B cell (primary cell): Measurements from ENCODE around the gene EYS. TPM values are rescaled to one million over a fixed set of nuclear protein-coding genes. Genes with fewer than 3 reads are reported as not detected.

Experiments used
- ATAC-seq: fragments of 200-7000 bp; cut with Tn5 transposase; one replicate; pipeline ENCODE4 v1.10.0; 2021; ENCODE audit warnings: low read depth, mild to moderate bottlenecking, moderate number of reproducible peaks, moderate library complexity
- CTCF ChIA-PET: fragments of 350-600 bp; sonication (Branson Sonifier 250); formaldehyde crosslinking; loops from one replicate; lab custom pipeline; 2021; ENCODE audit warnings: antibody characterized with exemption, inconsistent platforms; lab: Charles Lee
- POLR2A ChIA-PET: fragments of 350-600 bp; sonication (Branson Sonifier 250); formaldehyde crosslinking; loops from one replicate; lab custom pipeline; 2021; ENCODE audit warnings: antibody characterized with exemption; lab: Charles Lee
- DNase-seq: peaks from one replicate; pipeline ENCODE4 v3.0.0; 2013
- H2AFZ ChIP-seq: 2 replicates; pipeline ENCODE4 v1.6.1; 2012; ENCODE audit warnings: mild to moderate bottlenecking, low read depth, low read length; ENCODE audit not compliant: insufficient read depth, poor library complexity, severe bottlenecking
- H3K27ac ChIP-seq, 2 donors: 1 replicate in 1 of 2; 2 replicates in 1 of 2; pipeline ENCODE4 v1.5.1; 2012 to 2013; ENCODE audit warnings: low read length in 2 of 2, mild to moderate bottlenecking in 2 of 2, moderate library complexity in 1 of 2
- H3K27me3 ChIP-seq, 4 experiments: fragments of 200-600 bp in 1 of 4; sonication (generic) in 1 of 4; replicated peaks in 1 of 4; 1 replicate in 2 of 4; 2 replicates in 2 of 4; pipeline versions ENCODE4 v1.6.1 to v1.7.0; 2013 to 2016; ENCODE audit warnings: low read length in 3 of 4, mild to moderate bottlenecking in 2 of 4, mixed read lengths in 1 of 4, moderate library complexity in 1 of 4; ENCODE audit not compliant: insufficient read depth in 4 of 4, control insufficient read depth in 3 of 4; ENCODE audit errors: control extremely low read depth in 1 of 4
- H3K36me3 ChIP-seq, 2 experiments: replicated peaks in 1 of 2; 1 replicate in 1 of 2; 2 replicates in 1 of 2; pipeline versions ENCODE4 v1.6.1 to v1.7.1; 2013; ENCODE audit warnings: low read length in 1 of 2; ENCODE audit not compliant: insufficient read depth in 2 of 2, control insufficient read depth in 1 of 2; ENCODE audit errors: control extremely low read depth in 1 of 2, extremely low read depth in 1 of 2
- H3K4me1 ChIP-seq, 2 donors: fragments of 200-600 bp in 1 of 2; sonication (generic) in 1 of 2; 1 replicate in 1 of 2; 2 replicates in 1 of 2; pipeline versions ENCODE4 v1.5.1 to v1.6.1; 2013 to 2017; ENCODE audit warnings: low read length in 2 of 2; ENCODE audit not compliant: control insufficient read depth in 2 of 2, insufficient read depth in 2 of 2
- H3K4me2 ChIP-seq: replicated peaks from 2 replicates; pipeline ENCODE3; 2012; ENCODE audit warnings: mild to moderate bottlenecking, low read depth, low read length; ENCODE audit not compliant: poor library complexity, severe bottlenecking
- H3K4me3 ChIP-seq, 5 experiments: fragments of 200-600 bp in 1 of 5; sonication (generic) in 1 of 5; 1 replicate in 3 of 5; 2 replicates in 2 of 5; pipeline versions ENCODE4 v1.5.1 to v1.7.0; 2011 to 2016; ENCODE audit warnings: low read length in 4 of 5, mild to moderate bottlenecking in 4 of 5, low read depth in 2 of 5, control low read depth in 1 of 5, moderate library complexity in 1 of 5; ENCODE audit not compliant: insufficient read depth in 1 of 5; ENCODE audit errors: control extremely low read depth in 1 of 5, extremely low read depth in 1 of 5
- H3K79me2 ChIP-seq: fragments of 200-600 bp; sonication (generic); one replicate; pipeline ENCODE4 v1.6.0; 2016; ENCODE audit warnings: low read length; ENCODE audit not compliant: control insufficient read depth, insufficient read depth
- H3K9ac ChIP-seq: fragments of 200-600 bp; sonication (generic); 2 replicates; pipeline ENCODE4 v1.6.1; 2017; ENCODE audit warnings: mild to moderate bottlenecking, low read length, moderate library complexity
- H3K9me3 ChIP-seq, 3 donors: one replicate each; pipeline versions ENCODE4 v1.6.1 to v1.7.1; 2013; ENCODE audit warnings: low read length in 2 of 3; ENCODE audit not compliant: control insufficient read depth in 2 of 3, insufficient read depth in 1 of 3; ENCODE audit errors: control extremely low read depth in 1 of 3
- H4K20me1 ChIP-seq: 2 replicates; pipeline ENCODE4 v1.6.0; 2012; ENCODE audit warnings: mild to moderate bottlenecking, low read length; ENCODE audit not compliant: insufficient read depth, control insufficient read depth, poor library complexity, severe bottlenecking
- H3K27ac Mint-ChIP-seq: one replicate; pipeline ENCODE4 v1.8.0; 2021; ENCODE audit warnings: mixed read lengths
- H3K27me3 Mint-ChIP-seq: one replicate; pipeline ENCODE4 v1.8.0; 2021; ENCODE audit warnings: mixed read lengths
- H3K4me1 Mint-ChIP-seq: one replicate; pipeline ENCODE4 v1.8.0; 2021; ENCODE audit warnings: mixed read lengths
- H3K4me3 Mint-ChIP-seq: one replicate; pipeline ENCODE4 v1.8.0; 2021; ENCODE audit warnings: mixed read lengths
- H3K9me3 Mint-ChIP-seq: one replicate; pipeline ENCODE4 v1.8.0; 2022; ENCODE audit warnings: mixed read lengths; ENCODE audit not compliant: insufficient read depth
- EZH2 ChIP-seq: IDR thresholded peaks from 2 replicates; pipeline ENCODE4 v1.6.1; 2012; ENCODE audit warnings: borderline replicate concordance, low read depth, mild to moderate bottlenecking, moderate library complexity, low read length; ENCODE audit not compliant: insufficient read depth, poor library complexity, severe bottlenecking
- WGBS: methylation state at CpG from one replicate; pipeline ENCODE4 v1.1.5; 2013; ENCODE audit warnings: missing lambda C conversion rate; ENCODE audit not compliant: insufficient coverage; 5-methylcytosine and 5-hydroxymethylcytosine counted together
- intact Hi-C: fragments of 100-400 bp; cut with micrococcal nuclease; formaldehyde crosslinking; loops from one replicate; pipeline ENCODE4 v1.10.0; 2022
- polyA plus RNA-seq: library from polyadenylated mRNA; depleted of rRNA; stranded (reverse); fragments of >200 nt; gene quantifications from 2 replicates; pipeline ENCODE4 v1.2.3, GENCODE V29; 2012
- total RNA-seq, 2 donors: library from RNA; stranded (reverse); fragments of 120-200 nt in 1 of 2; gene quantifications; 1 replicate in 1 of 2; 2 replicates in 1 of 2; pipeline versions ENCODE4 v1.2.3 to v1.2.4, GENCODE V29; 2013 to 2022
- TF ChIP-seq, protein P1 (sequence below): fragments of 200-600 bp; IDR thresholded peaks from one replicate; pipeline ENCODE4 v1.8.0; 2022; ENCODE audit warnings: antibody characterized with exemption, mild to moderate bottlenecking

The EYS gene
- total and polyA plus RNA-seq, 2 donors (not counting 1 experiment from before 2014, with no cell fraction given) = not detected

DNA sequence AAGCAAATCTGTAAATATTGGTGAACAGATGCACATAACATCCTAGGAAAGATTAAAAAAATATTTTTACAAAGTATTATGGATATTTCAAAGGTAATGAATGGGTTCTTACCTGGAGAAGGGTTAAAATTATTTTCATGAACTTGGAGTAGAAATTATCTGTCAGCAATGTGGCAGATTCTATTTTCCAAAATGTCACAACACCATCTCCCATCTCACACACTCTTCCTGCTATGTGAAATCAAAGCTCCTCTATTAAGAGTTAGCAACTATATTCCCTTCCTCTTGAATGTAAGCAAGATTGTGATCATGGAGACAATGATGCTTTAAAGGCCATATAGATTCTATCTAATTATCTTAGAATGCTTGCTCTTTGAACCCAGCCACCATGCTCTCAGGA lies 304.5 kb downstream of the EYS start:
- no peak for DNase-seq
- TF ChIP-seq EZH2 = no peak
- TF ChIP-seq, protein P1, sequence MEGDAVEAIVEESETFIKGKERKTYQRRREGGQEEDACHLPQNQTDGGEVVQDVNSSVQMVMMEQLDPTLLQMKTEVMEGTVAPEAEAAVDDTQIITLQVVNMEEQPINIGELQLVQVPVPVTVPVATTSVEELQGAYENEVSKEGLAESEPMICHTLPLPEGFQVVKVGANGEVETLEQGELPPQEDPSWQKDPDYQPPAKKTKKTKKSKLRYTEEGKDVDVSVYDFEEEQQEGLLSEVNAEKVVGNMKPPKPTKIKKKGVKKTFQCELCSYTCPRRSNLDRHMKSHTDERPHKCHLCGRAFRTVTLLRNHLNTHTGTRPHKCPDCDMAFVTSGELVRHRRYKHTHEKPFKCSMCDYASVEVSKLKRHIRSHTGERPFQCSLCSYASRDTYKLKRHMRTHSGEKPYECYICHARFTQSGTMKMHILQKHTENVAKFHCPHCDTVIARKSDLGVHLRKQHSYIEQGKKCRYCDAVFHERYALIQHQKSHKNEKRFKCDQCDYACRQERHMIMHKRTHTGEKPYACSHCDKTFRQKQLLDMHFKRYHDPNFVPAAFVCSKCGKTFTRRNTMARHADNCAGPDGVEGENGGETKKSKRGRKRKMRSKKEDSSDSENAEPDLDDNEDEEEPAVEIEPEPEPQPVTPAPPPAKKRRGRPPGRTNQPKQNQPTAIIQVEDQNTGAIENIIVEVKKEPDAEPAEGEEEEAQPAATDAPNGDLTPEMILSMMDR = no peak
- Histone ChIP-seq H3K79me2 (no peaks in the 10 kb centered on the region), H4K20me1 (no peaks in the 10 kb centered on the region), H3K27me3 (no peaks in the 10 kb centered on the region), H3K27ac (no peak overlapping the region), H3K4me1 (no peaks in the 10 kb centered on the region), H3K4me3 (no peak overlapping the region), H3K9me3 (peaks cover 0 to 1% (median 0%) of the 10 kb centered on the region in 3 donors), H3K9ac (no peak overlapping the region), H3K36me3 (no peaks in the 10 kb centered on the region), H3K4me2 (no peak overlapping the region), H2AFZ (no peak overlapping the region)
- intact Hi-C loops = no loop called here
- Mint-ChIP-seq H3K27ac (no peak overlapping the region), H3K4me1 (no peaks in the 10 kb centered on the region), H3K4me3 (no peak overlapping the region), H3K9me3 (peaks cover 7% of the 10 kb centered on the region), H3K27me3 (no peaks in the 10 kb centered on the region)
- ChIA-PET POLR2A (no interaction called here), CTCF (no interaction called here)
- ATAC-seq = no peak

DNA sequence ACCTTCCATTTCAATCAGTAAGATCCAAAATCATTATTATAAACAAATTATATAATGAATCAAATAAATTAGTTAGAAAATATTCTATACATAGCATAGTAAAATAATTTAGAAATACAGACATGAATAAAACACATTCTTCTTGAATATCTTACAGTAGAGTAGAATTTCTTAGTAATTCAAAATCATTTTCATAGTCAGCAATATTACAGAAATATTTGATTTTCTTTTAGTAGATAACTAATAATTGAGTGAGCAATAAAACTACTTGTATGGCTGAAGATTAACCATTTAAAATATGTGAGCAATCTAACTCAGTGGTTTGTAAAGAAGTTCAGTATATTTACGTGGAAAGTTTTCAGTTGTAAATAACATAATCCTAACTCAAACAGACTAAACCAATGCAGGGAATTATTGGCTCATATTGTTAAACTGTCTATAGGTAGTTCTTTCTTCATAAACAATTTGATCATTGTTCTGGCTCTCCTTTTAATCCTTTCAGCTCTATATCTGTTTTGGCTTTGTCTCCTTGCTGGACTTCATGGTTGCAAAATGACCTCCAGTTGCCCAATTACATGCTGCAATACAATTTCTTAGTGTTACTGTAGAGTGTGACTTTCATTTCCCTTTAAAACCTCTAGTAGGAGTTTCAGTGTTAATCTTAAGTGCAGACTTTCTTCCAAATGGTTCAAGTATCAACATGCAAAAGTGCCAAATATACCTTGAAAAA lies 307.5 kb downstream of the EYS start:
- H3K79me2 ChIP-seq = no peaks in the 10 kb centered on the region
- peaks cover 0 to 1% (median 0%) of the 10 kb centered on the region in 3 donors for H3K9me3 ChIP-seq
- H3K36me3 ChIP-seq = no peaks in the 10 kb centered on the region
- H3K27me3 ChIP-seq = no peaks in the 10 kb centered on the region
- H3K4me1 ChIP-seq = no peaks in the 10 kb centered on the region
- no peak overlapping the region for H3K4me3 Mint-ChIP-seq
- no peak for TF ChIP-seq EZH2
- TF ChIP-seq, protein P1 = no peak
- no peaks in the 10 kb centered on the region for H4K20me1 ChIP-seq
- H3K4me3 ChIP-seq = no peak overlapping the region
- intact Hi-C loops = no loop called here
- H3K9ac ChIP-seq = no peak overlapping the region
- ChIA-PET POLR2A (no interaction called here), CTCF (no interaction called here)
- ATAC-seq (no peak), DNase-seq (no peak)
- no peaks in the 10 kb centered on the region for H3K4me1 Mint-ChIP-seq
- no CpG with 5 or more reads among the region's 1 CpG for WGBS
- H2AFZ ChIP-seq = no peak overlapping the region
- H3K27ac ChIP-seq = no peak overlapping the region
- no peaks in the 10 kb centered on the region for H3K27me3 Mint-ChIP-seq
- peaks cover 12% of the 10 kb centered on the region for H3K9me3 Mint-ChIP-seq
- no peak overlapping the region for H3K27ac Mint-ChIP-seq
- H3K4me2 ChIP-seq = no peak overlapping the region
